Islet of Langerhans (tissue), 1 donor: ENCODE measurements around the gene GFRA1.

ENCODE experiments used
- FAIRE-seq: peaks from one replicate; lab custom pipeline; 2011; peaks lifted over from hg19 to GRCh38; lab: Jason Lieb, UNC

Gene GFRA1

GRCh38 chr10:116157485-116157884 is 115.5 kb downstream of the GFRA1 start:
- no peak for FAIRE-seq

GRCh38 chr10:116156819-116157218 is 116.2 kb downstream of the GFRA1 start:
- no peak for FAIRE-seq

- FAIRE-seq = no peak
Measured at GRCh38 chr10:116155191-116155590, 117.8 kb downstream of the GFRA1 start.

- no peak for FAIRE-seq
Measured at GRCh38 chr10:116154651-116155050, 118.4 kb downstream of the GFRA1 start.

DNA sequence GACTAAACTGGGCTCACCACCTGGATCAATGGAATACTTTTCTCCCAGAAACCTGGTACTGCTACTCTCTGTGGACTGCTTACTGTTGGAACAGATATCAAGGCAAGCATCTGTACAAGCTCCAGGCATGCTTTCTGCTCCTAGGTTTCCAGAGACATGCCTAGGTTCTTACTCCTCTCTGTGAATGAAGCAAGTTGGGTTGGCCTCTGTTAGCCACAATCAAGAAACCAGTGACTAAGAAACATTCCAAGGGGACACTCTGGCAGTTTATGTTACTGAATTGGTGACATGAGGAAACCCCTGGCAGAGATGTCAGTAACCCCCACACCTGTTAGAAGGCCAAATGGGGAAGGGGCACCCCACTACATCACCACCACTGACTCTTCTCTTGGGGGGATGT is 121.9 kb downstream of the GFRA1 start:
- FAIRE-seq = no peak

GRCh38 chr10:116150606-116151005 is 122.4 kb downstream of the GFRA1 start:
- FAIRE-seq = no peak

DNA sequence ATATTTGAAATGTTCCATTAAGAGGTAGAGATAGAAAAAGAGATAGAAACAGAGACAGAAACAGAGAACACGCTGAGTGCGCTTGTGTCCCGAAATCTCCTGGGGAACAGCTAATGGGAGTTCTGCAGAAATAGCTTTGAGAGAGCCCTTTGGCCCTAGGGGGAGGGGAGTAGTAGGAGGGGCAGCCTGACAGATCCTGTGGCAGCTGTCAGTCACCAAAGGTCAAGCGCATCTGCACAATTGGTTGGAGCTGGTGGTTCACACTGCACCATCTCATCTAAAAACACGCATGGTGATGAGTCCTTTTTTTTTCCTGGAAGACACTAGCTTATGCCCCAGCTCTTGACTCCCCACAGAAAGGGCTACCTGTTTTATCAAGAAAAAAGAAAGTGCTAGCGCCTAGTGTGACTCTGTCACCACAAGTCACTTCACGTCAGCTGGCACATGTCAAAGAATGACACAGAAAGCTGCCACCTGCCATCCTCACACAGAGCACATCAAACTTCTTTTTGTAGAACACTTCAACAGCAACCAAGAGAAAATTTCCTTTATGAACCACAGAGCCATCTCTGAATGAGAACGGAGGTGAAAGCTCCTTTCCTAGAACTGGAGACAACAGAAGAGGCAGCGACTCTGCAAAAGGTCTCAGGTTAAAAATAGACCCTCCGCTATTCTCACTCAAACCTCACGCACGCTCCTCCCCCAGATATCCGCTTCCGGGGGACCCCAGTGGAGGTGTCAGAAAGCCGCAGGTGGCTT is 125.7 kb downstream of the GFRA1 start:
- no peak for FAIRE-seq

DNA sequence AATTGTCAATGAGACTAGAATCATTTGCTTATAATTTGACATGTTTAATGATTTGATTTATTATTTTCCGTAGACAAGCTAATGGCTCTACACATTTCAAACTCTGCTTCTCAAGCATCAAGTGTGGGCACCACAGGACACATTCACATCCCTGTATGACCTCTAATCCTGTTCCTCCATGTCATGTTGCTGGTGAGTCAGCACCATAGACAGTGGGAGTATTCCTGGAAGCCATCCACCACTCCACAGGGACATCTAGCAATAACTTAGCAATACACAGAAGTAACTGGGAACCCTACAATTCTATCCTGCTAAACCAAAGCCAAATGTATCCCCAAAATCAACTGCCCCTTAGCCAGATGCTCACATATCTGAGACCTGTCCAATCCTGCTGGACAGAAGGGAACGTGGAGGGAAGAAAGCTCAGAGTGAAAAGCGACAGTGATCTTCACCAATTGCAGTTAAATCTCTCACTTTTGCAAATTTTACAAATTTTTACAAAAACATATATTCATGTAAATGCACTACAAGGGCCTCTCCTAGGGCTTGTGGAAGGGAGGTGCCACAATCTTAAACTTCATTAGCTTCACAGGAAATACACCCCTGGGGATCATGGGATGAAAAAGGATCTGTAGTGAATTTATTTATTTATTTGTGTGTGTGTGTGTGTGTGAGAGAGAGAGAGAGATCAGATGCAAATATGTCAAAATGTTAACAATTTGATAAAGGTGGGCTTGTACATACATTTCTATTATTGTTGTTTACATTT is 126.5 kb downstream of the GFRA1 start:
- no peak for FAIRE-seq

DNA sequence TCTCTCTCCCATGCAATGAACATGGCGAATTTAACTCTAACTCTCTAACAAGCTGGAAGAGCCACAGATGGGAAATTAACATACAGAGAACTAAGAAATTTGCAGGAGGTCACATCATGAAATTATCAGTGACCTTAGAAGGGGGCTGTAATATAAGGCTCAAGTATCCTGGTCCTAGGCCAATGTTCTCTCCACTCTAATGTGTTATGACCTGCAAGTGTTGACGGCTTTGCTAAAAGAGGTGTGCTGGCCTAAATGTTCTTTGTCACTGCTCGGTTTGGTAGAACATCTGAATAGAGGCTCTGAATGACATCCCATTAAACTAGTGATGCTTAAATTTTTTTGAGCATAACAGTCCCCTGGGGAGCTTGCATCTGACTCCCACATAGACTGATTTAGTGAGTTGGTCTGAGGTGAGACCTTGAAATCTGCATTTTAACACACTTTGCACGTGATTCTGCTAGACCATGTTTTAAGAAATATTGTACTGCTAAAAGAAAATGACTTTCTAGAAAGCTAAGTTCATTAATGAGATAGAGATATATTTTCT is 129.3 kb downstream of the GFRA1 start:
- no peak for FAIRE-seq

GRCh38 chr10:116141855-116142254 is 131.2 kb downstream of the GFRA1 start:
- no peak for FAIRE-seq

DNA sequence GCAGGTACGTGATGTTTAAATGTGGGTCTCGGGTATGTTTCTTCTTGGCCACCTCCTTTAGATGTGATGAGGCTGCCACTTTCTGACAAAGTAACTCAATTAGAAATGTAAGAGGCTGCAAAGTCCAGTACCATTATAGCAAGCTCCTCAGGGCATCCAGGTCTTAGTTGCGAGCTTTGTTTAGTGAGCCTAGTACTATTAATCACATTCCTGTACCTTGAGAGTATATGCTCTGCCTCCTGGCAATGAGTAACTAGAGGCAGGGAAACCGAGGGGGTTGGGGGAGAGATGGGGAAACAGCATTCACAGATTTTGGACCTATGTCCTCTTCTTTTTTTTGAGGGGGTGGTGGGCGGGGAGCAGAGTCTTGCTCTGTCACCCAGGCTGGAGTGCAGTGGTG is 131.8 kb downstream of the GFRA1 start:
- FAIRE-seq = no peak

GRCh38 chr10:116139886-116140285 is 133.1 kb downstream of the GFRA1 start:
- FAIRE-seq = no peak

- no peak for FAIRE-seq
Measured at GRCh38 chr10:116138897-116139296, 134.1 kb downstream of the GFRA1 start.

- no peak for FAIRE-seq
Measured at GRCh38 chr10:116136261-116136660, 136.7 kb downstream of the GFRA1 start.

GRCh38 chr10:116134322-116134721 is 138.7 kb downstream of the GFRA1 start:
- no peak for FAIRE-seq

DNA sequence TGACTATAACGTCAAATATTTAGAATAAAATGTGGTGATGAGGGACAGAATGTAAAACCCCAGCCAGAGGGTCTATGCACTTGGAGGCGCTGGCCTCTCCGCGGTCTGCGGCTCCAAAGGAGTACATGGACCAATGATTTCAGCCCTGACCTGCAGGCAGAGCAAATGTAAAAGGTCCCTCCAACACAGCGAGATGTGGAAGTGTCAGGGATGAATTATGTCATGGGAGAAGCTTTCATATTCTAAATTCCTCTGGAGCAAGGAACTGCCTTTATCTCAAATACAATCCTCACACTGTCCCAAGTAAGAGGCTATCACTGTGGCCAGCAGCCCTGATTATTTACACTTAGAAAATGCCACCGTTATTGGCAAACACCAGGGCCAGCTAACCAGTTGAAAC is 139.4 kb downstream of the GFRA1 start:
- FAIRE-seq = no peak

DNA sequence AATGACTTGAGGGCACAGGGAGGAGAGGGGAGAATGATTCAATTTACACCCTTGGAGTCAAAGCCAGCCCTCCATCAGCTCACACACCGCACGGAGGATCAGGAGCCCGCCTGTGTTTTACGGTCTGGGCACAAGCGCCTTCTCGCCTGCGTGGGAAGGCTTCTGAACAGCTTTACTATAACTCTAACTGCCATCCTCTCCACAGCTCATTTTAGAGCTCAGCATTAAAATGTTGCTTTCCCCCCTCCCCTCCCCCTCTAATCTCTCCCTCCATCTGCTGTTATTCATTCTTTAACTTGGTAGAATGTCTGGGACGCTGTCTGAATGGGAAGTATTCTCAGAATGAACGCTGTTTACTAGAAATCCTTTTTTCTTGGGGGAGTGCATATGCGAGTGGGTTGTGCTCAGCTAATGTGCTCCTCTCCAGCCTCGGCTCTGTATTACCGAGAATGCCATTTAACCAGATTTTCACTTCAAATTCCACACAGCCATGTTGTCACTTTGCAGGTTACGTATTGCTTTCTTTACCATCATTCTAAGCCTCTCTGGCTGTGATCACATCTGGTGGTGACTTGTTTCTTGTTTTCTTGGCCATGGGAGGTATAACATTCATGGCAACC is 140.1 kb downstream of the GFRA1 start:
- FAIRE-seq = no peak

DNA sequence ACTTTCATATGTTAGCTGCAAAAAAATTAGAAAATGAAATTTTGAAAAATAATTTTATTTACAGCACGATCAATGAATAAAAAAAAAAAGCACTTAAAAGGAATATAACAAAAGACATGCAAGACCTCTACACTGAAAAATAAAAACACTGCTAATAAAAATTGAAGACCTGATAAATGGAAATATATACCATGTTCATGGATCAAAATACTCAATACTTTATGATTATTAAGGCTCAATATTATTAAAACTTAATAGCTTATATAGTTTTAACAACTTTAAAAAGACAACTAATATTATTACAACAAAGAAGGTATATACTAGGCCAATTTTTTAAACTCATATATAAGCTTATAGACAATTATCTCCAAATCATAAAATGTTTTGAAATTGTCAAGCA is 143.0 kb downstream of the GFRA1 start:
- FAIRE-seq = peak; percentile 9

- FAIRE-seq = no peak
Measured at GRCh38 chr10:116126954-116127695, 145.9 kb downstream of the GFRA1 start.

- no peak for FAIRE-seq
Measured at GRCh38 chr10:116126239-116126638, 146.8 kb downstream of the GFRA1 start.

DNA sequence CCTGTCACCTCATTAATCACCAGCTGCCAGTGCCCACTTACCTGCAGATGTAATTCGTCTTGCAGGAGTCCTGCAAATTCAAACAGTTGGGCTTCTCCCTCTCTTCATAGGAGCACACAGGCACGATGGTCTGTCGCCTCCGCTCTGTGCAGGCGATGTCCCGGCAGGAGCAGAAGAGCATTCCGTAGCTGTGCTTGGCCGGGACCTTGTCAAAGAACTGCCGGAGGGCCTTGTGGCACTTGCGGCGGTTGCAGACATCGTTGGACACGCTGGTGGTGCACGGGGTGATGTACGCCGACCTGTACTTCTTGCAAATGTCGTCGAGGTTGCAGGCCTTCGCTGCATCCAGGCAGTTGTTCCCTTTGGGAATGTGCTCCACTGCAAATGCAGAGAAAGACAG is 147.8 kb downstream of the GFRA1 start:
- no peak for FAIRE-seq

GRCh38 chr10:116124777-116125176 is 148.2 kb downstream of the GFRA1 start:
- FAIRE-seq = no peak
